ENCODE measurements around the gene KIF27. TPM values are rescaled to one million over a fixed set of nuclear protein-coding genes. Genes with fewer than 3 reads are reported as not detected.

Gene KIF27, protein sequence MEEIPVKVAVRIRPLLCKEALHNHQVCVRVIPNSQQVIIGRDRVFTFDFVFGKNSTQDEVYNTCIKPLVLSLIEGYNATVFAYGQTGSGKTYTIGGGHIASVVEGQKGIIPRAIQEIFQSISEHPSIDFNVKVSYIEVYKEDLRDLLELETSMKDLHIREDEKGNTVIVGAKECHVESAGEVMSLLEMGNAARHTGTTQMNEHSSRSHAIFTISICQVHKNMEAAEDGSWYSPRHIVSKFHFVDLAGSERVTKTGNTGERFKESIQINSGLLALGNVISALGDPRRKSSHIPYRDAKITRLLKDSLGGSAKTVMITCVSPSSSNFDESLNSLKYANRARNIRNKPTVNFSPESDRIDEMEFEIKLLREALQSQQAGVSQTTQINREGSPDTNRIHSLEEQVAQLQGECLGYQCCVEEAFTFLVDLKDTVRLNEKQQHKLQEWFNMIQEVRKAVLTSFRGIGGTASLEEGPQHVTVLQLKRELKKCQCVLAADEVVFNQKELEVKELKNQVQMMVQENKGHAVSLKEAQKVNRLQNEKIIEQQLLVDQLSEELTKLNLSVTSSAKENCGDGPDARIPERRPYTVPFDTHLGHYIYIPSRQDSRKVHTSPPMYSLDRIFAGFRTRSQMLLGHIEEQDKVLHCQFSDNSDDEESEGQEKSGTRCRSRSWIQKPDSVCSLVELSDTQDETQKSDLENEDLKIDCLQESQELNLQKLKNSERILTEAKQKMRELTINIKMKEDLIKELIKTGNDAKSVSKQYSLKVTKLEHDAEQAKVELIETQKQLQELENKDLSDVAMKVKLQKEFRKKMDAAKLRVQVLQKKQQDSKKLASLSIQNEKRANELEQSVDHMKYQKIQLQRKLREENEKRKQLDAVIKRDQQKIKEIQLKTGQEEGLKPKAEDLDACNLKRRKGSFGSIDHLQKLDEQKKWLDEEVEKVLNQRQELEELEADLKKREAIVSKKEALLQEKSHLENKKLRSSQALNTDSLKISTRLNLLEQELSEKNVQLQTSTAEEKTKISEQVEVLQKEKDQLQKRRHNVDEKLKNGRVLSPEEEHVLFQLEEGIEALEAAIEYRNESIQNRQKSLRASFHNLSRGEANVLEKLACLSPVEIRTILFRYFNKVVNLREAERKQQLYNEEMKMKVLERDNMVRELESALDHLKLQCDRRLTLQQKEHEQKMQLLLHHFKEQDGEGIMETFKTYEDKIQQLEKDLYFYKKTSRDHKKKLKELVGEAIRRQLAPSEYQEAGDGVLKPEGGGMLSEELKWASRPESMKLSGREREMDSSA (N-terminal part only)
- total RNA-seq: 1.1 and 1.8 TPM in 2 replicates

DNA sequence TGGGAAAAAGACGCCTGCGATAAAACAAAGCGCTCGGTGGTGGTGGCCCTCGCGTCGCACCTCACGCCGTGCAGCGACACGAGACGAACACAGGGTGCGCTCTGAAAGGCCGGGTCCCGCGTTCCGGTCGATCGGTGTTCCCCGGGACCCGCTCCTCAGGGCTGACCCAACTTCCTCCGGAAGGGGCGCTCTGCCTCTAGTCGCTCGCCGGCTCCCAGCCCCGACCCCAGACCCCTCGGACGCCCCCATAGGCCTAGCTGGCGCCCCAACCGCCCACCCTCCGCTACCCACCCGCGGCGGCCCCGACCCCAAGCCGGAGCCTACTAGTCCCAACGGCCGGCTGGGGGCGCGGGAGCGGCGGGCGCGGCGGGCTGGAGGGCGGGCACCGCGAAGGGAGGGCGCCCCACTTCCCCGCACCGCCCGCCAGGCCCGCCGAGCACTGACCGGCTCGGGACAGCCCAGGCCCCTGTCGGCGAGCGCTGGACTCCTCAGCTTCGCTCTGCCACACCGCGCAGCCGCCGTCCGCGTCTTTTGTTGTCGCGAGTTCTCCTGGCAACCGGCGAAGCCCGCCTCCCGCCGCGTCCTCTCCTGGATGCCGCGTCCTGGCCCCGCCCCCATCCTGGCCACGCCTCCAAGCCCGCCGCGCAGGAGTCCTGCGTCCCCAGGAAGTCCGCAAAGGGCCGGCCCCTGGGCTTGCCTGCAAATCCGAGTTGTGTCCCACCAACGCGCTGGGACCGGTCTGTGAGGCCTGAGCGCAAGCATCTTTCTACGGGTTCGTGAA, at the start of gene KIF27:
TSS of gene KIF27 (minus strand) at position 506 of the 781 bp plus-strand sequence. CDS start 5,841 bp downstream, outside the sequence.

GRCh38 chr9:83817356-83818278, 103.6 kb downstream of the KIF27 start, which contains the start of gene GKAP1:
Gene GKAP1 (minus strand): TSS chr9:83817769. CDS start chr9:83806517, 11,252 bp downstream.

Other genes starting within 250 kb of the KIF27 start
- gene UBQLN1, start 213.5 kb downstream of the KIF27 start, total RNA-seq: 72.9 and 101 TPM in 2 replicates
- 0.56 and 3.5 TPM in 2 replicates for gene GKAP1, start 103.7 kb downstream of the KIF27 start, total RNA-seq
- 498 and 524 TPM in 2 replicates for gene HNRNPK, start 58.8 kb upstream of the KIF27 start, total RNA-seq
- gene RMI1, start 59.4 kb upstream of the KIF27 start, total RNA-seq: 3.5 and 4.1 TPM in 2 replicates

Data from airway epithelial cell (primary cell).